ENCODE data around the gene NPNT.

DNA sequence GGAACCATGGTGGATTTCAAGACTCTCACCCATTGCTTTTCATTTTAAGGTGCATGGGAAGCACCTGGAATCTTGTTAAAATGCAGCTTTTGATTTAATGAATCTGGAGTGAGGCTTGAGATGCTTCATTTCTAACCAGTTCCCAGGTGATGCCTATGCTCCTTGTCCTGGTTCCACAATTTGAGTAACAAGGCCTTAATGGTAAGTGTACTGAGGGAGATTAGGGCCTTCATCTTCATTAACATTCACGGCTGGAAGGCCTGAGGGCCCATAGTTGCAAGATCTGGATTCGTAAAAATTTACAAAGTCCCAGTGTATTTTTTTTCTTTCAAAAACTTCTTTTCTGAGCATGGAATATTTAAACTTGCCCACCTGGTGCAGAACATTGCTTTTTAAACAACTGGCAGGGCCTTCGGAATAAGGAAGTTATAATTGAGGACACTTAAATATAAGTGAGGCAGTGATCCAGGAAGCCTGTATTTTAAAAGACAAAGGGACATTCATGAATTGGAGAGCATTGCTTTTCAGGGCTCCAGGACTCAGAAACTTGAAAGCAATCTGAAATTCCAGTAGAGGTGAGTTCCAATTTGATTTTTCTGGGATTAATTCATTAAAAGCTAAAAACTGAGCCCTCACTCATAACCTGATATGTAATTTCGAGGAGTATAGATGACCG lies 77.8 kb downstream of the NPNT start:
- TF ChIP-seq EZH2 (IDR thresholded peaks at IDR 0.05; ENCODE audit: borderline replicate concordance, low read length) (no peak), CTCF (IDR thresholded peaks at IDR 0.05; ENCODE audit: low read length) (no peak)
